GM04504 (cell line): ENCODE measurements around the gene FAR2.
A peak's percentile ranks its signal among the peaks of the same experiment; 100 is the strongest.

Experiments used
- DNase-seq: peaks from one replicate; pipeline ENCODE4 v3.0.0-alpha.2; 2012; ENCODE audit warnings: low read depth

The FAR2 gene

GRCh38 chr12:29204521-29204920, 55.4 kb downstream of the FAR2 start:
- DNase-seq, result no peak

GRCh38 chr12:29207120-29207519, 58.0 kb downstream of the FAR2 start:
- no peak for DNase-seq

GRCh38 chr12:29208060-29208459, 59.0 kb downstream of the FAR2 start:
- no peak for DNase-seq

GRCh38 chr12:29208936-29209701, 60.0 kb downstream of the FAR2 start:
- no peak for DNase-seq

- DNase-seq, result no peak
Observed at GRCh38 chr12:29211696-29212095, 62.6 kb downstream of the FAR2 start.

GRCh38 chr12:29212682-29213403, 63.8 kb downstream of the FAR2 start:
- DNase-seq, result no peak

GRCh38 chr12:29216266-29216665, 67.2 kb downstream of the FAR2 start:
- no peak for DNase-seq

GRCh38 chr12:29216797-29217575, 67.9 kb downstream of the FAR2 start:
- peak; percentile 20 for DNase-seq

GRCh38 chr12:29220632-29221336, 71.7 kb downstream of the FAR2 start:
- no peak for DNase-seq

- no peak for DNase-seq
Observed at GRCh38 chr12:29222200-29222599, 73.1 kb downstream of the FAR2 start.

GRCh38 chr12:29223426-29223825, 74.3 kb downstream of the FAR2 start:
- no peak for DNase-seq

GRCh38 chr12:29223956-29224543, 75.0 kb downstream of the FAR2 start:
- DNase-seq, result no peak

- DNase-seq, result no peak
Observed at GRCh38 chr12:29224572-29224971, 75.5 kb downstream of the FAR2 start.

- DNase-seq, result no peak
Observed at GRCh38 chr12:29225834-29226233, 76.8 kb downstream of the FAR2 start.

GRCh38 chr12:29226616-29227015, 77.5 kb downstream of the FAR2 start:
- no peak for DNase-seq

- no peak for DNase-seq
Observed at GRCh38 chr12:29228474-29229157, 79.5 kb downstream of the FAR2 start.

- no peak for DNase-seq
Observed at GRCh38 chr12:29229158-29229505, 80.1 kb downstream of the FAR2 start.

GRCh38 chr12:29229937-29230336, 80.9 kb downstream of the FAR2 start:
- no peak for DNase-seq

- no peak for DNase-seq
Observed at GRCh38 chr12:29230800-29231560, 81.9 kb downstream of the FAR2 start.

GRCh38 chr12:29232086-29232485, 83.0 kb downstream of the FAR2 start:
- no peak for DNase-seq

GRCh38 chr12:29234552-29234951, 85.5 kb downstream of the FAR2 start:
- no peak for DNase-seq
